Stimulated activated CD8-positive, alpha-beta memory T cell treated with anti-CD3 and anti-CD28 coated beads, Interleukin-12 subunit alpha, Interleukin-12 subunit beta, amount 100 ng/mL, for 1 hour (primary cell): ENCODE data around the gene KLHL18.
"Not testable (repeated sequence)": the region's sequence is repeated elsewhere in the genome, so short reads cannot be mapped to it uniquely, and the experiment has no call there.

Experiments used
- DNase-seq: peaks from one replicate; pipeline ENCODE4 v3.0.0-alpha.2; 2020; ENCODE audit warnings: low read depth

The KLHL18 gene

GRCh38 chr3:47282424-47283192 is at the start of gene KLHL18, which contains the start of gene KIF9:
Gene KLHL18, plus strand, starts transcription at chr3:47282944. Its CDS starts 22 bp downstream, at chr3:47282966.
Gene KIF9, minus strand, starts transcription at chr3:47282799. Its CDS starts 5,425 bp downstream, at chr3:47277374.
- DNase-seq, result peak; percentile 97

GRCh38 chr3:47238017-47238416 is 44.7 kb upstream of the KLHL18 start:
- no peak for DNase-seq

- DNase-seq, result no peak
These were observed 42.8 kb upstream of the KLHL18 start for GRCh38 chr3:47239929-47240328.

GRCh38 chr3:47243419-47244147 is 39.2 kb upstream of the KLHL18 start:
- no peak for DNase-seq

- no peak for DNase-seq
These were observed 38.1 kb upstream of the KLHL18 start for GRCh38 chr3:47244531-47245100.

GRCh38 chr3:47245271-47245670 is 37.5 kb upstream of the KLHL18 start:
- no peak for DNase-seq

- no peak for DNase-seq
These were observed 35.3 kb upstream of the KLHL18 start for GRCh38 chr3:47247131-47248064.

GRCh38 chr3:47250309-47251060 is 32.3 kb upstream of the KLHL18 start:
- DNase-seq, result no peak

- DNase-seq, result not testable (repeated sequence)
These were observed 31.7 kb upstream of the KLHL18 start for GRCh38 chr3:47251085-47251484.

GRCh38 chr3:47251689-47252088 is 31.1 kb upstream of the KLHL18 start:
- DNase-seq, result no peak

GRCh38 chr3:47256331-47256730 is 26.4 kb upstream of the KLHL18 start:
- DNase-seq, result not testable (repeated sequence)

- DNase-seq, result no peak
These were observed 23.6 kb upstream of the KLHL18 start for GRCh38 chr3:47259114-47259513.

GRCh38 chr3:47260605-47261004 is 22.1 kb upstream of the KLHL18 start:
- DNase-seq, result no peak

- DNase-seq, result no peak
These were observed 21.4 kb upstream of the KLHL18 start for GRCh38 chr3:47261301-47261700.

GRCh38 chr3:47265008-47265407 is 17.7 kb upstream of the KLHL18 start:
- no peak for DNase-seq

- DNase-seq, result no peak
These were observed 16.9 kb upstream of the KLHL18 start for GRCh38 chr3:47265725-47266428.

GRCh38 chr3:47266709-47267489 is 15.8 kb upstream of the KLHL18 start:
- DNase-seq, result peak; percentile 41

- no peak for DNase-seq
These were observed 15.3 kb upstream of the KLHL18 start for GRCh38 chr3:47267490-47267824.

GRCh38 chr3:47270526-47270925 is 12.2 kb upstream of the KLHL18 start:
- no peak for DNase-seq

- no peak for DNase-seq
These were observed 9.2 kb upstream of the KLHL18 start for GRCh38 chr3:47273564-47273963.
